Fibroblast of lung (primary cell): Measurements from ENCODE around the gene CLDND1. TPM values are rescaled to one million over a fixed set of nuclear protein-coding genes. Genes with fewer than 3 reads are reported as not detected.

Experiments used
- DNase-seq, 2 donors: peaks; one replicate each; pipeline versions ENCODE4 v3.0.0 to v3.0.0-alpha.2; 2010; ENCODE audit warnings: low read depth in 2 of 2
- H2AFZ ChIP-seq: 2 replicates; pipeline ENCODE4 v1.5.1; 2012; ENCODE audit warnings: low read length, control low read depth, inconsistent platforms
- H3K27ac ChIP-seq: 2 replicates; pipeline ENCODE4 v1.5.1; 2011; ENCODE audit warnings: low read length, control low read depth; ENCODE audit not compliant: insufficient read depth
- H3K27me3 ChIP-seq: 2 replicates; pipeline ENCODE4 v1.5.1; 2011; ENCODE audit warnings: mild to moderate bottlenecking, low read length; ENCODE audit not compliant: control insufficient read depth, insufficient read depth
- H3K36me3 ChIP-seq: 2 replicates; pipeline ENCODE4 v1.5.1; 2011; ENCODE audit warnings: low read length; ENCODE audit not compliant: control insufficient read depth, insufficient read depth
- H3K4me1 ChIP-seq: 2 replicates; pipeline ENCODE4 v1.5.1; 2011; ENCODE audit warnings: low read length; ENCODE audit not compliant: control insufficient read depth, insufficient read depth; ENCODE audit errors: extremely low read depth
- H3K4me2 ChIP-seq: 2 replicates; pipeline ENCODE4 v1.5.1; 2011; ENCODE audit warnings: low read length, control low read depth; ENCODE audit not compliant: insufficient read depth; ENCODE audit errors: extremely low read depth
- H3K4me3 ChIP-seq, 4 experiments: fragments of 200-600 bp in 1 of 4; sonication (generic) in 1 of 4; replicated peaks in 1 of 4; 2 replicates each; pipeline ENCODE4 v1.5.1; 2011 to 2016; ENCODE audit warnings: low read length in 4 of 4, low read depth in 3 of 4, mild to moderate bottlenecking in 3 of 4, control low read depth in 2 of 4, inconsistent platforms in 1 of 4, mixed read lengths in 1 of 4; ENCODE audit not compliant: insufficient read depth in 1 of 4; ENCODE audit errors: control extremely low read depth in 1 of 4
- H3K79me2 ChIP-seq: 2 replicates; pipeline ENCODE4 v1.5.1; 2012; ENCODE audit warnings: mild to moderate bottlenecking, low read length, inconsistent platforms; ENCODE audit not compliant: control insufficient read depth, insufficient read depth
- H3K9ac ChIP-seq: 2 replicates; pipeline ENCODE4 v1.5.1; 2011; ENCODE audit warnings: mild to moderate bottlenecking, low read length, control low read depth; ENCODE audit not compliant: insufficient read depth
- H3K9me3 ChIP-seq: 2 replicates; pipeline ENCODE4 v1.5.1; 2012; ENCODE audit warnings: low read depth, low read length; ENCODE audit not compliant: control insufficient read depth, insufficient read depth
- H4K20me1 ChIP-seq: 2 replicates; pipeline ENCODE4 v1.5.1; 2011; ENCODE audit warnings: low read length; ENCODE audit not compliant: control insufficient read depth, insufficient read depth; ENCODE audit errors: extremely low read depth
- EZH2 ChIP-seq: IDR thresholded peaks from 2 replicates; pipeline ENCODE4 v1.5.1; 2012; ENCODE audit warnings: low read length, control low read depth, mild to moderate bottlenecking; ENCODE audit errors: missing control alignments
- polyA plus RNA-seq, 2 donors: library from polyadenylated mRNA; depleted of rRNA in 1 of 2; stranded (reverse) in 1 of 2; unstranded in 1 of 2; fragments of >200 nt; gene quantifications; 2 replicates each; pipeline ENCODE4 v1.2.1, GENCODE V29; 2011 to 2012; ENCODE audit warnings: missing spikeins in 1 of 2
- total RNA-seq: library from RNA; depleted of rRNA; stranded (reverse); fragments of >200 nt; gene quantifications from 2 replicates; pipeline ENCODE4 v1.2.1, GENCODE V29; 2014
- TF ChIP-seq, protein P1 (sequence below), 2 donors: IDR thresholded peaks in 1 of 2; conservative IDR thresholded peaks in 1 of 2; 1 replicate in 1 of 2; 2 replicates in 1 of 2; pipeline ENCODE4 v1.5.1; 2011 to 2012; ENCODE audit warnings: low read length in 2 of 2, control low read depth in 1 of 2, inconsistent platforms in 1 of 2, low read depth in 1 of 2, mild to moderate bottlenecking in 1 of 2

CLDND1 gene
- total and polyA plus RNA-seq, 2 donors (not counting 1 experiment from before 2014, with no cell fraction given), result 76.8 to 127 TPM

DNA sequence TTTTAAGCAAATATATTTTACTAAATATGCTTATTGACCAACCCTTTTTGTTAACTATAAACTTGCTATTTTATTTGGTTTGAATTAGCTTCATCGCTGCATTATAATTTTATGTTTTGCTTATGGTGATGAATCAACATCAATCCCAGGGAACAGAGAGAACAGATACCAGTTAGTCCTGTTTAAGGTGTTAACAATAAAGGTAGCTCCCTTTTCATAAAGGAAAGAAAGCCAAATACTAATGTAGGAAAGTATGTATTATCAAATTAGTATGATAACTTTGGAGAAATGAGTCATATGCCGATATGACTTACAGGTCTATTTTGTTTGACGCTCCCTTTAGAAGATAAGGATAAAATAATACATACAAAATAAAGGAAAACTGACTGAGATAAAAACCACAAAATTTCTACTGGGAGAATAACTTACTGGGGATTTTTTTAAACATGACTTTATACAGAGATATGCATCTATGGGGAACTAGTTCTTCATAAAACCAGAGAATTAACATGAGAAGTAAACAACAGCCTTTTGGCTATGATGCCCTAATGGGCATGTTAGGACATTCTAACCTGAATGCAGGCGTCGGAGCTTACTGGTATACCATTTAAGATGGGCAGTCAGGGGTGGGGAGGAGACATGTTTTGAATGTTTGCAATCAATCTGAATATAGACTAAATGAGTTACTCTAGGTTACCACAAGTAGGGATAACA lies 20.7 kb downstream of the CLDND1 start:
- TF ChIP-seq EZH2, result no peak
- TF ChIP-seq, protein P1, sequence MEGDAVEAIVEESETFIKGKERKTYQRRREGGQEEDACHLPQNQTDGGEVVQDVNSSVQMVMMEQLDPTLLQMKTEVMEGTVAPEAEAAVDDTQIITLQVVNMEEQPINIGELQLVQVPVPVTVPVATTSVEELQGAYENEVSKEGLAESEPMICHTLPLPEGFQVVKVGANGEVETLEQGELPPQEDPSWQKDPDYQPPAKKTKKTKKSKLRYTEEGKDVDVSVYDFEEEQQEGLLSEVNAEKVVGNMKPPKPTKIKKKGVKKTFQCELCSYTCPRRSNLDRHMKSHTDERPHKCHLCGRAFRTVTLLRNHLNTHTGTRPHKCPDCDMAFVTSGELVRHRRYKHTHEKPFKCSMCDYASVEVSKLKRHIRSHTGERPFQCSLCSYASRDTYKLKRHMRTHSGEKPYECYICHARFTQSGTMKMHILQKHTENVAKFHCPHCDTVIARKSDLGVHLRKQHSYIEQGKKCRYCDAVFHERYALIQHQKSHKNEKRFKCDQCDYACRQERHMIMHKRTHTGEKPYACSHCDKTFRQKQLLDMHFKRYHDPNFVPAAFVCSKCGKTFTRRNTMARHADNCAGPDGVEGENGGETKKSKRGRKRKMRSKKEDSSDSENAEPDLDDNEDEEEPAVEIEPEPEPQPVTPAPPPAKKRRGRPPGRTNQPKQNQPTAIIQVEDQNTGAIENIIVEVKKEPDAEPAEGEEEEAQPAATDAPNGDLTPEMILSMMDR (conservative IDR thresholded peaks at IDR 0.05 in 1 of 2, IDR thresholded peaks at IDR 0.05 in 1 of 2; ENCODE audit: low read depth in 1 of 2, low read length in 2 of 2), result no peak

DNA sequence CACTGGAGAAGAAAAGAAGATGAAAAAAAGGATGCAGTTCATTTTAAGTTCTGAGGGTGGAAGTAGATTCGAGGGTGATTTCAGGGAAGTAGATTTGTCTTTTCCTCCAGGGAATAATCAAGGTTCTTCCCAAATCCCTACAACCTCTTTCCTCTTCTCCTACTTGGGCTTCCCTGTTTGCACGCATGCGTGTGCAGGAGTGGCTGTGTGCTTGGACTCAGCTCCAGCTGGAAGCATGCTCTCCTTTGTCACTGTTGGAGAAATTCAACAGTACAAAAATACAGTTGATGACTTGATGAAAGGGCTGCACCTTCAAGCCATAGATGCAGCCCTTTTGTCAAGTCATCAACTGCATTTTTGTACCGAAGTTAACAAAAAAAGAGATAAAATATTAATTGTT lies 21.4 kb downstream of the CLDND1 start:
- no peaks in the 10 kb centered on the region for H3K36me3 ChIP-seq
- no peaks in the 10 kb centered on the region for H3K9me3 ChIP-seq
- no peak overlapping the region for H3K4me2 ChIP-seq
- H3K4me1 ChIP-seq, result no peaks in the 10 kb centered on the region
- no peaks in the 10 kb centered on the region for H3K79me2 ChIP-seq
- TF ChIP-seq EZH2, result no peak
- H3K4me3 ChIP-seq, result no peak overlapping the region
- H3K9ac ChIP-seq, result no peak overlapping the region
- peaks cover 1% of the 10 kb centered on the region for H4K20me1 ChIP-seq
- no peak for DNase-seq
- H3K27me3 ChIP-seq, result no peaks in the 10 kb centered on the region
- no peak overlapping the region for H2AFZ ChIP-seq
- no peak overlapping the region for H3K27ac ChIP-seq

More for the DNA sequence above, 20.7 kb downstream of the CLDND1 start:
- Histone ChIP-seq H3K36me3 (no peaks in the 10 kb centered on the region), H3K27ac (no peak overlapping the region), H3K4me1 (no peaks in the 10 kb centered on the region), H2AFZ (no peak overlapping the region), H4K20me1 (peaks cover 1% of the 10 kb centered on the region), H3K9ac (no peak overlapping the region), H3K79me2 (no peaks in the 10 kb centered on the region), H3K9me3 (no peaks in the 10 kb centered on the region), H3K27me3 (no peaks in the 10 kb centered on the region), H3K4me2 (no peak overlapping the region), H3K4me3 (no peak overlapping the region)
- DNase-seq, result no peak

DNA sequence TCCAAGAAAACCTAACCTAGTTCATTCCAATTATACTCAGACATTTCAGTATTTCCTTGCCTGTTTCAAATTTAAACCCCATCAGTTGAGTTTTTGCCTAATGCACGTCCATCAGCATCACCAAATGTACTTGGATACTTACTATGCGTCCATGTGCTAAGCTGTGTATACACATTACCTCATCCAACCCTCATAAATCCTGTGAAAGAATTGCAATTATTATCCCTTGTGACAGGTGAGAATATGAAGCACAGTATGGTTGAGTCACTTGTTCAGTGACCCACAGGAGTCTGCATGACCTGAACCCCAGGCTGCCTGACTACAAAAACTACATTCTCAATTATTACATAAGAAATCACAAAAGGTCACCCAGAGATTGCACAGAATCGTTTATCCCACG lies 22.7 kb downstream of the CLDND1 start:
- Histone ChIP-seq H3K4me2 (no peak overlapping the region), H3K9me3 (no peaks in the 10 kb centered on the region), H3K79me2 (no peaks in the 10 kb centered on the region), H3K4me3 (no peak overlapping the region), H3K9ac (no peak overlapping the region), H3K27me3 (no peaks in the 10 kb centered on the region), H3K36me3 (no peaks in the 10 kb centered on the region), H3K27ac (no peak overlapping the region), H3K4me1 (no peaks in the 10 kb centered on the region), H4K20me1 (peaks cover 1% of the 10 kb centered on the region), H2AFZ (no peak overlapping the region)
- no peak for TF ChIP-seq EZH2
- TF ChIP-seq, protein P1 (conservative IDR thresholded peaks at IDR 0.05 in 1 of 2, IDR thresholded peaks at IDR 0.05 in 1 of 2; ENCODE audit: low read depth in 1 of 2, low read length in 2 of 2), result no peak
- no peak for DNase-seq
